Vagina (tissue), 2 donors: ENCODE measurements around the gene TMEM200C. TPM values are rescaled to one million over a fixed set of nuclear protein-coding genes. Genes with fewer than 3 reads are reported as not detected.

Experiments
- DNase-seq, 2 donors: peaks; one replicate each; pipeline ENCODE4 v3.0.0-alpha.2; 2017; ENCODE audit errors: extremely low spot score in 2 of 2
- H3K27ac ChIP-seq: fragments of 200-600 bp; sonication (generic); one replicate; pipeline ENCODE4 v1.5.1; 2019
- H3K27me3 ChIP-seq: fragments of 200-600 bp; sonication (generic); one replicate; pipeline ENCODE4 v1.5.1; 2019
- H3K36me3 ChIP-seq, 2 donors: fragments of 200-600 bp; sonication (generic); one replicate each; pipeline ENCODE4 v1.5.1; 2017 to 2019
- H3K4me1 ChIP-seq: fragments of 200-600 bp; sonication (generic); one replicate; pipeline ENCODE4 v1.5.1; 2019
- H3K4me3 ChIP-seq, 2 donors: fragments of 200-600 bp; sonication (generic); 1 replicate in 1 of 2; 2 replicates in 1 of 2; pipeline ENCODE4 v1.5.1; 2016 to 2019
- H3K9me3 ChIP-seq: fragments of 200-600 bp; sonication (generic); one replicate; pipeline ENCODE4 v1.5.1; 2019
- POLR2A ChIP-seq, 2 donors: fragments of 450-650 bp; IDR thresholded peaks; one replicate each; pipeline ENCODE4 v1.6.1; 2017; ENCODE audit warnings: antibody characterized with exemption in 2 of 2, mild to moderate bottlenecking in 2 of 2, moderate library complexity in 2 of 2
- POLR2AphosphoS5 ChIP-seq, 2 donors: sonication (generic); formaldehyde crosslinking; IDR thresholded peaks; one replicate each; pipeline ENCODE4 v1.9.0; 2017; ENCODE audit warnings: antibody characterized with exemption in 2 of 2, mild to moderate bottlenecking in 2 of 2, low read depth in 1 of 2; ENCODE audit not compliant: insufficient read depth in 1 of 2
- intact Hi-C: fragments of 100-400 bp; cut with DNase I; formaldehyde crosslinking; loops from one replicate; pipeline ENCODE4 v1.15.1; 2023
- total RNA-seq: library from RNA; depleted of rRNA; stranded (reverse); fragments of >200 nt; gene quantifications from one replicate; pipeline ENCODE4 v1.2.3, GENCODE V29; 2016
- TF ChIP-seq, protein P1 (sequence below), 3 experiments: fragments of 450-650 bp in 2 of 3; fragments of 200-600 bp in 1 of 3; sonication (generic) in 1 of 3; IDR thresholded peaks; one replicate each; pipeline ENCODE4 v1.5.1; 2017 to 2019; ENCODE audit warnings: antibody characterized with exemption in 3 of 3, mild to moderate bottlenecking in 2 of 3, moderate library complexity in 2 of 3

Gene TMEM200C
- total RNA-seq, 1 donor from 2014 or later: under 0.01 TPM

DNA sequence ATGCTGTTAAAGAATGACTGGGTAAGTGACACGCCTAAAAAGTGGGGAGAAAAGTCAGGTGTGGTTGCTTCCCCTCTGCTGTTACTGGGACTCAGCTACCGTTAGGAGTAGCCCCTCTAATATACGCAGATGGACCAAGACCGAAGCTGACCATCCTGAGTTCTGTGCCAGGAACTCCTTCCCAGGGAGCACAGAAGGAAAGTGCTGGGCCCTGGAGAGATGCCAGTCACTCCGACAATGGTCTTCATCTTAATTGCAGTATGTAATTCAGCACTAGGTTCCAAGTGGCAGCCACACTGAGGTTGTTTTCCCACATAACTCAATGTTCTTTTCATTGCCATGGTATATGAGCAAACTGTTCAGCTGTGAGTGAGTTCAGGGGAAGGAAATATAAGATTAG lies 19.6 kb upstream of the TMEM200C start:
- H3K4me1 ChIP-seq: no peaks in the 10 kb centered on the region
- no peaks in the 10 kb centered on the region for H3K27me3 ChIP-seq
- H3K9me3 ChIP-seq: no peaks in the 10 kb centered on the region
- DNase-seq: no peak
- H3K27ac ChIP-seq: no peak overlapping the region
- no peak overlapping the region for H3K4me3 ChIP-seq
- no peaks in the 10 kb centered on the region for H3K36me3 ChIP-seq
- intact Hi-C loops: no loop called here
- TF ChIP-seq POLR2A (IDR thresholded peaks at IDR 0.05): no peak
- no peak for TF ChIP-seq POLR2AphosphoS5 (IDR thresholded peaks at IDR 0.05; ENCODE audit: insufficient read depth in 1 of 2, low read depth in 1 of 2)
- TF ChIP-seq, protein P1, sequence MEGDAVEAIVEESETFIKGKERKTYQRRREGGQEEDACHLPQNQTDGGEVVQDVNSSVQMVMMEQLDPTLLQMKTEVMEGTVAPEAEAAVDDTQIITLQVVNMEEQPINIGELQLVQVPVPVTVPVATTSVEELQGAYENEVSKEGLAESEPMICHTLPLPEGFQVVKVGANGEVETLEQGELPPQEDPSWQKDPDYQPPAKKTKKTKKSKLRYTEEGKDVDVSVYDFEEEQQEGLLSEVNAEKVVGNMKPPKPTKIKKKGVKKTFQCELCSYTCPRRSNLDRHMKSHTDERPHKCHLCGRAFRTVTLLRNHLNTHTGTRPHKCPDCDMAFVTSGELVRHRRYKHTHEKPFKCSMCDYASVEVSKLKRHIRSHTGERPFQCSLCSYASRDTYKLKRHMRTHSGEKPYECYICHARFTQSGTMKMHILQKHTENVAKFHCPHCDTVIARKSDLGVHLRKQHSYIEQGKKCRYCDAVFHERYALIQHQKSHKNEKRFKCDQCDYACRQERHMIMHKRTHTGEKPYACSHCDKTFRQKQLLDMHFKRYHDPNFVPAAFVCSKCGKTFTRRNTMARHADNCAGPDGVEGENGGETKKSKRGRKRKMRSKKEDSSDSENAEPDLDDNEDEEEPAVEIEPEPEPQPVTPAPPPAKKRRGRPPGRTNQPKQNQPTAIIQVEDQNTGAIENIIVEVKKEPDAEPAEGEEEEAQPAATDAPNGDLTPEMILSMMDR (IDR thresholded peaks at IDR 0.05): no peak

- no peaks in the 10 kb centered on the region for H3K36me3 ChIP-seq
- no peaks in the 10 kb centered on the region for H3K9me3 ChIP-seq
- H3K27me3 ChIP-seq: no peaks in the 10 kb centered on the region
- H3K27ac ChIP-seq: no peak overlapping the region
- no peak overlapping the region for H3K4me3 ChIP-seq
- H3K4me1 ChIP-seq: no peaks in the 10 kb centered on the region
- TF ChIP-seq, protein P1 (IDR thresholded peaks at IDR 0.05): no peak
- TF ChIP-seq POLR2A (IDR thresholded peaks at IDR 0.05) (no peak), POLR2AphosphoS5 (IDR thresholded peaks at IDR 0.05; ENCODE audit: insufficient read depth in 1 of 2, low read depth in 1 of 2) (no peak)
- intact Hi-C loops: no loop called here
- no peak for DNase-seq
Measured at GRCh38 chr18:5914016-5914415, 18.7 kb upstream of the TMEM200C start.

DNA sequence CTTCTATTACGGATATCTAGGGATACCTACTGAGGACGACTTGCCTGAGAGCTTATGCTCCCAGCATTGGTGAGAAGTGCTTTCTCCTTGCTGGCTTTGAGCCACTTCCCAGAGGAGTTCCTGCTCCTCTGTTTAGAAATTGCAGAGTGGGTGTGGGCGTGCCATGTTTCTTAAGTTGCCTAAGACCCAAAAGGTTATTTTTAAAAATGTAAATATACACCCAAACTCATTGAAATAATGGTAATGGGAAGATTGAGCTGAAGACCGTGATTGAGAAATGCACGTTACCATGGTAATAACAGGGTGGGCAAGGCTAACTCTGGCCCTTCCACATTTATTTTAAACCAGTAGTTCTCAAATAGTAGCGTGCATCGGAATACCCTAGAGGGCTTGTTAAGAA lies 17.2 kb upstream of the TMEM200C start:
- no peak overlapping the region for H3K4me3 ChIP-seq
- H3K36me3 ChIP-seq: no peaks in the 10 kb centered on the region
- no peaks in the 10 kb centered on the region for H3K4me1 ChIP-seq
- no peak for TF ChIP-seq POLR2A (IDR thresholded peaks at IDR 0.05)
- TF ChIP-seq POLR2AphosphoS5 (IDR thresholded peaks at IDR 0.05; ENCODE audit: insufficient read depth in 1 of 2, low read depth in 1 of 2): no peak
- TF ChIP-seq, protein P1 (IDR thresholded peaks at IDR 0.05): no peak
- DNase-seq: no peak
- no peak overlapping the region for H3K27ac ChIP-seq
- no peaks in the 10 kb centered on the region for H3K9me3 ChIP-seq
- H3K27me3 ChIP-seq: no peaks in the 10 kb centered on the region
- intact Hi-C loops: no loop called here

DNA sequence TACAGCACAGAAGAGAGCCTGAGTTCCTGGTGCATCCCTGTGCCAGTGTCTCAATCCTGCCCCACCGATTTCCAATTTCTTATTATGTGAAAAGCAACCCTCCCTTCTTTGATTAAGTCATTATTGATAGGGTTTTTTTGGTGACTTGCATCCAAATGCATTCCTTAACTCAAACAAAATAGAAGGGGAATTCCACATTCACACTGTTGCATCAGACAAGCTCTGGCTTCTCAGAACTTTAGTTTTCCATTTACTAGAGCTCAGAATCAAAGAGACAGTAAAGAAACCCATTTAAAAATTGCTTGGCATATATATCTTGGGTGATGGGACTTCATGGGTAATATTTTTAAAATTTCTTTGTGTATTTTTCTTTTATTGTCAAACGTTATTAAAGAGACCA lies 13.8 kb upstream of the TMEM200C start:
- DNase-seq: no peak
- TF ChIP-seq POLR2AphosphoS5 (IDR thresholded peaks at IDR 0.05; ENCODE audit: insufficient read depth in 1 of 2, low read depth in 1 of 2) (no peak), POLR2A (IDR thresholded peaks at IDR 0.05) (no peak)
- intact Hi-C loops: no loop called here

DNA sequence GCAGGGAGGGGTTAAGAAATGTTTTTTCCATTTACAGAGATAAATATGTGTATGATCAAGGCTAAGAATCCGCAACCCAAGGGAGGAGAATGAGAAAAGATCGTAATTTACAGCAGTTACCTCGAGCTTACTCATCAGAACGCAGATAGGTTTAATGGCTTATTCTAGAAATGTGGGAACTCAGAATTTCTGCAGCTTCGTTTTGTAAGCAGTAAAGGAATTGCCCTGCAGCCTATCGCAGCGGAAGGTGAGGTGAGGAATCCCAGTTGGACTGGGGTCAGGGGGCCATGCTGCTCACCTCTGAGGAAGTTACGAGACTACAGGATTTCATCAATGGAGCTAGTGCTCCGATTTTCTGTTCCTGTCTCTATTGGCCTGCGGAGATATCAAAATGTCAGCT lies 8.1 kb upstream of the TMEM200C start:
- Histone ChIP-seq H3K4me3 (no peak overlapping the region), H3K27ac (no peak overlapping the region), H3K4me1 (no peaks in the 10 kb centered on the region), H3K9me3 (no peaks in the 10 kb centered on the region), H3K27me3 (no peaks in the 10 kb centered on the region), H3K36me3 (no peaks in the 10 kb centered on the region)
- no peak for TF ChIP-seq POLR2AphosphoS5 (IDR thresholded peaks at IDR 0.05; ENCODE audit: insufficient read depth in 1 of 2, low read depth in 1 of 2)
- TF ChIP-seq, protein P1 (IDR thresholded peaks at IDR 0.05): no peak
- TF ChIP-seq POLR2A (IDR thresholded peaks at IDR 0.05): no peak
- intact Hi-C loops: no loop called here
- DNase-seq: no peak

More for the DNA sequence above, 13.8 kb upstream of the TMEM200C start:
- no peaks in the 10 kb centered on the region for H3K4me1 ChIP-seq
- no peak overlapping the region for H3K27ac ChIP-seq
- H3K27me3 ChIP-seq: no peaks in the 10 kb centered on the region
- no peaks in the 10 kb centered on the region for H3K9me3 ChIP-seq
- no peak overlapping the region for H3K4me3 ChIP-seq
- no peaks in the 10 kb centered on the region for H3K36me3 ChIP-seq
